ENCODE data around the gene KCNIP2.

The KCNIP2 gene

DNA sequence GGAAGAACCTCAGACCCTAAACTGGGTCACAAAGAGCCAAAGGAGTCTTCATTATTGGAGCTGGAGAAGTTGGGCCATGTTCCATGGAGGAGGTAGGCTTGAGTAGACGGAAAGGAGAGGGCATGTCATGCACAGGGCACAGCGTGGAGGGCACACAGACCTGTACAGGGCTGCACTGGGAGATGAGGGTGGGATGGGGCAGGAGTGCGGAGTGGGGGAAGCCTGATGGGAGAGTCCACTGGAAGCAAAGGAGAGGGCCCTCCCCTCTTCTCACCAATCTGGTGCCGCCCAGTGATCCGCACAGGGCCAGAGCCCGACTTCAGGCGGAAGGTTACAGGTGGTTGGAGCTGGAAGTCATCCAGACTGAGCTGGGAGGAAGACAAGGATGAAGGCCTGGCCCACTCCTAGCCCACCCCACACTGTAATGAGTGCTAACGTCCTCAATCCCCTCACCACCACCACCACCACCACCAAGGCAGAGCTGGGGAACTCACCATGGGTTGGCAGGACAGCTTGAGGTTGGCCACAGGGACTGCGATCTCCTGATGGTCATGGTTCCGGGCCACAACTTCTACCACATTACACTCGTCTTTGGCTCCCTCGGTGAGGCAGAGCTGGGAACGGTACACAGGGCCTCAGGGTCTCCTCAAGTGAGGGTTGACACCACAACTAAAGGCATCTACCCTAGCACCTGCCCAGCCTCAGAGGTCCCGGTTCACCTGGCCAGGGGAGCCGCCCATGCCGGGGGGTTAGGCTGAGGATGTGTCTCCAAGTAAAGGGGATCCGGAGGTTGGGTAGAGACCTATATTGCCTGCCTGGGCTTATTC is 61.4 kb downstream of the KCNIP2 start:
- DNase-seq = no peak

DNA sequence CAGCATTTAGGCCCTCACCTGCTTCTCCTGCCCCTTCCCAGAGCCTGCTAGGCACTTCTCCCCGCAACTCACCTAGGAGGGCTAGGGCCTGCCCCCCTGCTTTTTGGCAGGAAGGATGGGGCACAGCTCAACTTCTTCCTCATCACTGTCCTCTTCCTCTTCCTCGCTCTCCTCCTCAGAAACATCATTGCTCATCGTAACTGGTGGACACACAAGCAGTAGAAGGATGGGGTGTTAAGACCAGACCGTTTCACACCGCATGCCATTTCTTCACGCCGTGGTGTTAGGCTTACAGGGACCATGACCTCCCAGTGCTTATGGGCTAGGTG is 62.0 kb downstream of the KCNIP2 start:
- no peak for DNase-seq

- DNase-seq = peak in 1 of 2 experiments; percentile 50
Measured at GRCh38 chr10:101780818-101781654, 62.6 kb downstream of the KCNIP2 start.

DNA sequence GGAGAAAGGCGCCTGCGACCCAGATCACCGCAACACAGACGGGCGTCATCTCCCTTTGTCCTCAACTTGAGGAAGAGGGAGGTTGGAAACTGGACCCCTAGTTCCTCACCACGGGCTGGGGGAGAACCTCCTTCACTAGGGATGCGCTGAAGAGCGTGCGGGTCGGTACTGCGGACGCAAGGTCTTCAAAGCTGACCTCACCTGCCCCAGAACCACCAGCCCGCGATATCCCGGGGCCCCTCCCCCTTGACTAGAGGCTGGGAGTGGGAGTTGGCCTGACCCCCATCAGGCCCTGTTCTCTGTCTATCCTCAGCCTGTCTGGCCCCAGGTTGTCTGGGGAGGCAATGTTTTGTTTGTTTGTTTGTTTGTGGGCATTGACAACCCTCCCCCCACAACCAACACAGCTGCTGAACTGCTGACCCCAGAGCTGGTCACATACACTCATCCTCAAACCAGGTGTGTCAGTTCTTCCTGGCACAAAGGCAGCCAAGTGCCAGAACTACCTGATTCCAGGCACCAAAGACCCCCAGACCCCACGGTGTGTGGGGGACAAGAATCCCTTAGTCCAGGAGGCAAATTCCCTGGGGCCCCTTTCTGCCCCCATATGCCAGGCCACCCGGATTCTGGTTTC is 63.3 kb downstream of the KCNIP2 start:
- no peak for DNase-seq

- DNase-seq = peak in 1 of 2 experiments; percentile 2
Measured at GRCh38 chr10:101779544-101780186, 63.9 kb downstream of the KCNIP2 start.

- DNase-seq = no peak
Measured at GRCh38 chr10:101778781-101779543, 64.6 kb downstream of the KCNIP2 start.

DNA sequence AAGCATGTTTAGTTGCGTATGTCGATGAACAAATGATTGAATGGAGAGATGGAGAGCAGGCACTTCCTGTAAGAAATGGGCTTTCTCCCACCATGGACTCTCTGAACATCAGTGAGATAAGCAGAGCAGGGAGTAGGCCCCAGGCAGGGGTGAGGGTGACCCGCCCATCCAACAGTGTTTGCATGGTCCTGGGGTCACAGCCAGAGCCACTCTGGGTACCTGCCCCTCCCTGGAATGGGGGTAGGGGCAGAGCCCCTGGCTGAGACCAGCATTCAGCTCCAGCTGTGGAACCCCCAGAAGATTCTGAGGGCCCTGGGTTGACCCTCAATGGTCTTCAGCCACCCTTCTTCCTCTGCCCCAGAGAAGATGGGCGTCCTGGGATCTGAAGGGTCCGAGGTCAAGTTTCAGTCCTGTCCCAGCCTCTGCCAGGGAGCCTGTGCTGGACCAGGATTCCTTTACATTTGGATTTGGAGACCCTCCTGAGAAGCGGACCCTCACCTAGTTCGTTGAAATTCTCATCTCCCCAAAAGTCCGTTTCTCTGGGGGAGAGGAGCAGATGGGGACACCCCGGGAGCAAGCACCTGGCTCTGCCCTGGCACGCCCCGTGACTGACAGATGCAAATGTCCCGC is 65.3 kb downstream of the KCNIP2 start:
- no peak for DNase-seq

GRCh38 chr10:101777619-101778145 is 65.9 kb downstream of the KCNIP2 start:
- DNase-seq = no peak

DNA sequence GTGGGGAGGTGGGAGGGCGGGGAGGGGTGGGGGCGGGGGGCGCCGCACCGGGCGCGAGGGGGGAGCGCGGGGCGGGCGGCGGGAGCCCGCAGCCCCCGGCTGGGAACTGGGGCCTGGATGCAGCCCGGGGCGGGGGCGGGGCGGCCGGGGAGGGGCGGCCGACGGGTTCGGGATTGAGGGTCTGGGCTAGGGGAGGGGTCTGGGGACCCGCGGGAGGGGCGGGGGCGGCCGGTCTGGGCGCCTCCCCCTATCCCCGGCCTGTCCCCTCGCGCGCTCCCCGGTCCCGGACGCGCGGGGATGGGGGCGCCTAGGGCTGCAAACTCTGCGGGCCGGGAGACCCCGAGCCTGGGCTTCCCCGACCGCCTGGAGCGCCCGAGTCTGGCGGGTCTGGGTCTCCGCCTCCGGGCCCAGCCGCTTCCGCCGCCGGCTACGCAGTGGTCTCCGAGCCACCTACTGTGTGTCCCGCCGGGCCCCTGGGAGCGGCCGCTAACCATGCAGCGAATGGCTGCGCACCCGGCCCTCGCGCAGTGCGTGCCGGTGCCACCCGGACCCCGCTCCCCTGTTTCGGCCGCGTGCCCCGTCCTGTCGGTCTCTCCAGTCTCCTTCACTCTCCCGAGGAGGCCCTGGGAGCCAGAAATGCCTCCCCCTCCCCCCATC is 67.3 kb downstream of the KCNIP2 start:
- no peak for DNase-seq
